DMS153 (cell line): ENCODE measurements around the gene ECSIT.

Experiments used
- DNase-seq: peaks from one replicate; lab custom pipeline; 2025; lab: John Stamatoyannopoulos, UW

ECSIT gene

GRCh38 chr19:11499890-11500420 is 29.0 kb downstream of the ECSIT start:
- no peak for DNase-seq

GRCh38 chr19:11499220-11499726 is 29.7 kb downstream of the ECSIT start:
- DNase-seq: no peak

GRCh38 chr19:11496391-11497163 is 32.4 kb downstream of the ECSIT start:
- peak; percentile 1 for DNase-seq

- no peak for DNase-seq
Measured at GRCh38 chr19:11495885-11496284, 33.0 kb downstream of the ECSIT start.

- DNase-seq: no peak
Measured at GRCh38 chr19:11495481-11495880, 33.5 kb downstream of the ECSIT start.

- no peak for DNase-seq
Measured at GRCh38 chr19:11494634-11495285, 34.2 kb downstream of the ECSIT start.

GRCh38 chr19:11489378-11489777 is 39.6 kb downstream of the ECSIT start:
- no peak for DNase-seq

GRCh38 chr19:11486661-11487503 is 42.1 kb downstream of the ECSIT start:
- no peak for DNase-seq

GRCh38 chr19:11485245-11485837 is 43.6 kb downstream of the ECSIT start:
- no peak for DNase-seq

- no peak for DNase-seq
Measured at GRCh38 chr19:11483366-11484111, 45.4 kb downstream of the ECSIT start.

GRCh38 chr19:11482384-11483050 is 46.4 kb downstream of the ECSIT start:
- peak; percentile 68 for DNase-seq

- DNase-seq: peak; percentile 96
Measured at GRCh38 chr19:11481534-11482383, 47.2 kb downstream of the ECSIT start.

GRCh38 chr19:11480715-11481533 is 48.0 kb downstream of the ECSIT start, which contains the start of gene ELAVL3:
Gene ELAVL3, minus strand, starts transcription at chr19:11481046. Its CDS starts 438 bp downstream, at chr19:11480608.
- peak; percentile 48 for DNase-seq

- peak; percentile 22 for DNase-seq
Measured at GRCh38 chr19:11479898-11480714, 48.8 kb downstream of the ECSIT start.

- peak; percentile 86 for DNase-seq
Measured at GRCh38 chr19:11479090-11479897, 49.6 kb downstream of the ECSIT start.

GRCh38 chr19:11478167-11479089 is 50.5 kb downstream of the ECSIT start:
- DNase-seq: no peak
